HCT116 (cell line): Measurements from ENCODE around the gene NEO1. TPM values are rescaled to one million over a fixed set of nuclear protein-coding genes. Genes with fewer than 3 reads are reported as not detected.
"Not testable (repeated sequence)": the region's sequence is repeated elsewhere in the genome, so short reads cannot be mapped to it uniquely, and the experiment has no call there.

ENCODE experiments used
- ATAC-seq: fragments of 200-7000 bp; cut with Tn5 transposase; 2 replicates; pipeline ENCODE4 v1.9.1; 2020; ENCODE audit warnings: mild to moderate bottlenecking, moderate library complexity
- BruUV-seq: library from RNA; stranded (reverse); fragments of 400-500 nt; replicated peaks from 2 replicates; lab custom pipeline; 2021; lab: Mats Ljungman, UMichigan
- CTCF ChIA-PET: fragments of 300-600 bp; sonication (Branson Sonifier 250); formaldehyde crosslinking; loops from one replicate; lab custom pipeline; 2021; ENCODE audit warnings: antibody characterized with exemption; lab: Charles Lee
- POLR2A ChIA-PET: fragments of 300-600, 350-600 bp; sonication (Branson Sonifier 250); formaldehyde crosslinking; loops from one replicate; lab custom pipeline; 2021; ENCODE audit warnings: antibody characterized with exemption; lab: Charles Lee
- RAD21 ChIA-PET, 2 experiments: fragments of 300-600 bp; sonication (Branson Sonifier 250); formaldehyde crosslinking; loops; one replicate each; lab custom pipeline; 2023; ENCODE audit warnings: low total read pairs in 2 of 2; ENCODE audit not compliant: uncharacterized antibody in 2 of 2, unreplicated experiment in 2 of 2, low non-redundant PET in 1 of 2; lab: Charles Lee
- DNase-seq: peaks from one replicate; pipeline ENCODE4 v3.0.0-alpha.2; 2010; ENCODE audit warnings: low read depth, low spot score
- H2AFZ ChIP-seq: fragments of 200-600 bp; shearing (Covaris generic), sonication (generic); 2 replicates; pipeline ENCODE4 v1.6.1; 2017; ENCODE audit warnings: low read depth, mixed run types, mixed read lengths, antibody characterized with exemption, low read length; ENCODE audit not compliant: poor library complexity, severe bottlenecking
- H3K27ac ChIP-seq: 2 replicates; pipeline ENCODE4 v1.5.1; 2012; ENCODE audit warnings: low read depth, low read length
- H3K27me3 ChIP-seq: fragments of 200-600 bp; sonication (generic); 2 replicates; pipeline ENCODE4 v1.6.1; 2016; ENCODE audit warnings: mixed run types, low read length, mixed read lengths; ENCODE audit not compliant: insufficient read depth
- H3K36me3 ChIP-seq, 2 experiments: fragments of 200-500 bp in 1 of 2; fragments of 200-600 bp in 1 of 2; sonication (Bioruptor generic) in 1 of 2; sonication (generic) in 1 of 2; 2 replicates each; pipeline versions ENCODE4 v1.5.1 to v1.6.1; 2014 to 2016; ENCODE audit warnings: low read length in 2 of 2, inconsistent platforms in 1 of 2, mixed read lengths in 1 of 2, mixed run types in 1 of 2; ENCODE audit not compliant: insufficient read depth in 2 of 2, control insufficient read depth in 1 of 2
- H3K4me1 ChIP-seq, 2 experiments: fragments of 200-600 bp in 1 of 2; sonication (generic) in 1 of 2; 2 replicates each; pipeline versions ENCODE4 v1.5.1 to v1.6.1; 2012 to 2017; ENCODE audit warnings: low read length in 2 of 2, inconsistent platforms in 1 of 2, mild to moderate bottlenecking in 1 of 2, mixed read lengths in 1 of 2, mixed run types in 1 of 2, moderate library complexity in 1 of 2; ENCODE audit not compliant: insufficient read depth in 2 of 2, control insufficient read depth in 1 of 2
- H3K4me2 ChIP-seq: fragments of 200-600 bp; sonication (generic); 2 replicates; pipeline ENCODE4 v1.6.1; 2017; ENCODE audit warnings: mixed run types, low read length, mixed read lengths
- H3K4me3 ChIP-seq, 2 experiments: fragments of 200-600 bp in 1 of 2; sonication (generic) in 1 of 2; replicated peaks in 1 of 2; 2 replicates each; pipeline ENCODE4 v1.5.1; 2011 to 2016; ENCODE audit warnings: low read length in 2 of 2, control low read depth in 1 of 2, low read depth in 1 of 2, mild to moderate bottlenecking in 1 of 2, mixed read lengths in 1 of 2, mixed run types in 1 of 2
- H3K79me2 ChIP-seq: fragments of 200-600 bp; sonication (generic); 2 replicates; pipeline ENCODE4 v1.6.1; 2017; ENCODE audit warnings: mild to moderate bottlenecking, mixed run types, low read length, moderate library complexity, mixed read lengths; ENCODE audit not compliant: insufficient read depth
- H3K9ac ChIP-seq: fragments of 200-600 bp; sonication (generic); 2 replicates; pipeline ENCODE4 v1.6.1; 2016; ENCODE audit warnings: low read length, mixed read lengths
- H3K9me2 ChIP-seq: fragments of 200-600 bp; sonication (generic), shearing (Covaris generic); 2 replicates; pipeline ENCODE4 v1.6.1; 2017; ENCODE audit warnings: mixed run types, mild to moderate bottlenecking, moderate library complexity; ENCODE audit not compliant: insufficient read depth
- H3K9me3 ChIP-seq, 2 experiments: fragments of 200-500 bp in 1 of 2; fragments of 200-600 bp in 1 of 2; sonication (Bioruptor generic) in 1 of 2; sonication (generic) in 1 of 2; 2 replicates each; pipeline ENCODE4 v1.6.1; 2014 to 2017; ENCODE audit warnings: low read length in 2 of 2, mixed read lengths in 2 of 2, inconsistent platforms in 1 of 2, low read depth in 1 of 2, mild to moderate bottlenecking in 1 of 2, mixed run types in 1 of 2, moderate library complexity in 1 of 2; ENCODE audit not compliant: control insufficient read depth in 1 of 2, insufficient read depth in 1 of 2
- H4K20me1 ChIP-seq: fragments of 200-600 bp; sonication (generic), shearing (Covaris generic); 2 replicates; pipeline ENCODE4 v1.6.1; 2017; ENCODE audit warnings: mixed run types, mild to moderate bottlenecking, moderate library complexity; ENCODE audit not compliant: insufficient read depth
- CEBPB ChIP-seq: IDR thresholded peaks from 2 replicates; pipeline ENCODE4 v1.6.1; 2012; ENCODE audit warnings: low read depth
- CTCF ChIP-seq, 3 experiments: fragments of 200-600 bp in 1 of 3; sonication (generic) in 1 of 3; IDR thresholded peaks in 2 of 3; conservative IDR thresholded peaks in 1 of 3; 2 replicates each; pipeline ENCODE4 v1.5.1; 2012 to 2017; ENCODE audit warnings: low read depth in 2 of 3, low read length in 2 of 3, antibody characterized with exemption in 1 of 3, borderline replicate concordance in 1 of 3, control low read depth in 1 of 3, mild to moderate bottlenecking in 1 of 3, mixed read lengths in 1 of 3, mixed run types in 1 of 3, moderate library complexity in 1 of 3; ENCODE audit not compliant: insufficient read depth in 1 of 3
- EGR1 ChIP-seq: IDR thresholded peaks from 2 replicates; pipeline ENCODE4 v1.6.1; 2012; ENCODE audit warnings: low read depth
- ELF1 ChIP-seq: IDR thresholded peaks from 2 replicates; pipeline ENCODE4 v1.6.1; 2012; ENCODE audit warnings: low read depth, borderline replicate concordance
- EZH2 ChIP-seq: fragments of 200-600 bp; sonication (generic); IDR thresholded peaks from 2 replicates; pipeline ENCODE4 v1.6.1; 2017; ENCODE audit warnings: antibody characterized with exemption, mixed run types
- EZH2phosphoT487 ChIP-seq: fragments of 200-600 bp; IDR thresholded peaks from 2 replicates; pipeline ENCODE4 v1.6.1; 2018; ENCODE audit warnings: antibody characterized with exemption, borderline replicate concordance
- JUND ChIP-seq: IDR thresholded peaks from 2 replicates; pipeline ENCODE4 v1.6.1; 2012
- MAX ChIP-seq: IDR thresholded peaks from 2 replicates; pipeline ENCODE4 v1.6.1; 2012
- POLR2A ChIP-seq: IDR thresholded peaks from 2 replicates; pipeline ENCODE4 v1.7.0; 2011; ENCODE audit warnings: borderline replicate concordance; ENCODE audit not compliant: insufficient read depth, insufficient read length; ENCODE audit errors: extremely low read depth
- RAD21 ChIP-seq: IDR thresholded peaks from 2 replicates; pipeline ENCODE4 v1.6.1; 2012; ENCODE audit warnings: low read depth, mild to moderate bottlenecking
- REST ChIP-seq: IDR thresholded peaks from 2 replicates; pipeline ENCODE4 v1.6.1; 2012; ENCODE audit warnings: low read depth
- SIN3A ChIP-seq: IDR thresholded peaks from 2 replicates; pipeline ENCODE4 v1.6.1; 2012; ENCODE audit warnings: low read depth
- SP1 ChIP-seq: IDR thresholded peaks from 2 replicates; pipeline ENCODE4 v1.6.1; 2012; ENCODE audit warnings: low read depth
- SRF ChIP-seq: IDR thresholded peaks from 2 replicates; pipeline ENCODE4 v1.6.1; 2012; ENCODE audit warnings: low read depth
- TCF7L2 ChIP-seq: IDR thresholded peaks from 2 replicates; pipeline ENCODE4 v1.7.0; 2011; ENCODE audit warnings: borderline replicate concordance, inconsistent platforms; ENCODE audit not compliant: insufficient read depth, insufficient read length; ENCODE audit errors: extremely low read depth
- YY1 ChIP-seq: IDR thresholded peaks from 2 replicates; pipeline ENCODE4 v1.6.1; 2011; ENCODE audit warnings: low read length, low read depth, moderate library complexity, mild to moderate bottlenecking; ENCODE audit not compliant: insufficient replicate concordance; ENCODE audit errors: extremely low read depth
- ZNF274 ChIP-seq: fragments of 200-500 bp; sonication (Bioruptor generic); IDR thresholded peaks from 2 replicates; pipeline ENCODE4 v1.6.1; 2014; ENCODE audit warnings: mild to moderate bottlenecking, low read depth, low read length, inconsistent platforms
- intact Hi-C: fragments of 100-400 bp; cut with micrococcal nuclease; formaldehyde crosslinking; loops from 2 replicates; pipeline ENCODE4 v1.10.0; 2022
- total RNA-seq: library from RNA; stranded (reverse); gene quantifications from one replicate; pipeline ENCODE4 v1.2.1, GENCODE V29; 2021; ENCODE audit not compliant: unreplicated experiment

NEO1 gene
- total RNA-seq, 1 experiment from 2014 or later, result 30.0 TPM

- ChIA-PET POLR2A (no interaction called here), RAD21 (no interaction called here), CTCF (interaction anchor here (1.0 kb wide), 1 partner anchor 100 kb away, joined by 3 read pairs; no protein-coding TSS in a partner anchor)
- Histone ChIP-seq H3K27me3 (no peaks in the 10 kb centered on the region), H3K9me3 (peaks cover 0 to 3% of the 10 kb centered on the region in 2 experiments; a peak in 2 of 4 replicates), H3K79me2 (no peaks in the 10 kb centered on the region), H3K9ac (no peak overlapping the region), H3K4me3 (no peak overlapping the region), H2AFZ (no peak overlapping the region), H3K36me3 (0 out of 4 replicates have a peak, but pooled peaks cover 0 to 5% of the 10 kb centered on the region in 2 experiments), H3K4me2 (no peak overlapping the region), H3K4me1 (no peaks in the 10 kb centered on the region), H4K20me1 (no peaks in the 10 kb centered on the region), H3K27ac (no peak overlapping the region; the same call in 1 of the 2 replicates), H3K9me2 (no peaks in the 10 kb centered on the region)
- BruUV-seq, result no TSS peak
- intact Hi-C loops, result no loop called here
- TF ChIP-seq RAD21 (no peak), SRF (no peak), POLR2A (no peak), JUND (no peak), SIN3A (no peak), EZH2phosphoT487 (no peak), EGR1 (no peak), CTCF (IDR thresholded peaks at IDR 0.05 in 2 of 3, conservative IDR thresholded peaks at IDR 0.05 in 1 of 3; ENCODE audit: borderline replicate concordance in 1 of 3, insufficient read depth in 1 of 3, low read depth in 2 of 3, low read length in 2 of 3) (no peak), TCF7L2 (no peak), ZNF274 (no peak), SP1 (no peak), EZH2 (no peak), REST (no peak), MAX (no peak), CEBPB (no peak), YY1 (no peak), ELF1 (no peak)
- ATAC-seq (no peak), DNase-seq (no peak)
Measured at GRCh38 chr15:73165844-73166243, 113.6 kb downstream of the NEO1 start.

GRCh38 chr15:73166711-73167110 lies 114.4 kb downstream of the NEO1 start:
- H3K4me1 ChIP-seq, H3K9ac ChIP-seq, H2AFZ ChIP-seq, H3K79me2 ChIP-seq, H3K9me2 ChIP-seq, POLR2A ChIA-PET, ATAC-seq, H3K9me3 ChIP-seq, RAD21 ChIA-PET, DNase-seq, H3K27me3 ChIP-seq, H3K36me3 ChIP-seq, CTCF ChIA-PET, H3K4me2 ChIP-seq, H3K27ac ChIP-seq, H3K4me3 ChIP-seq, BruUV-seq, H4K20me1 ChIP-seq, intact Hi-C loops: not testable (repeated sequence)
